ENCODE results near the gene TTLL9. TPM values are rescaled to one million over a fixed set of nuclear protein-coding genes. Genes with fewer than 3 reads are reported as not detected.

The TTLL9 gene
- total and polyA plus RNA-seq, 7 donors: 0.15 to 1.1 TPM; not detected in 5

DNA sequence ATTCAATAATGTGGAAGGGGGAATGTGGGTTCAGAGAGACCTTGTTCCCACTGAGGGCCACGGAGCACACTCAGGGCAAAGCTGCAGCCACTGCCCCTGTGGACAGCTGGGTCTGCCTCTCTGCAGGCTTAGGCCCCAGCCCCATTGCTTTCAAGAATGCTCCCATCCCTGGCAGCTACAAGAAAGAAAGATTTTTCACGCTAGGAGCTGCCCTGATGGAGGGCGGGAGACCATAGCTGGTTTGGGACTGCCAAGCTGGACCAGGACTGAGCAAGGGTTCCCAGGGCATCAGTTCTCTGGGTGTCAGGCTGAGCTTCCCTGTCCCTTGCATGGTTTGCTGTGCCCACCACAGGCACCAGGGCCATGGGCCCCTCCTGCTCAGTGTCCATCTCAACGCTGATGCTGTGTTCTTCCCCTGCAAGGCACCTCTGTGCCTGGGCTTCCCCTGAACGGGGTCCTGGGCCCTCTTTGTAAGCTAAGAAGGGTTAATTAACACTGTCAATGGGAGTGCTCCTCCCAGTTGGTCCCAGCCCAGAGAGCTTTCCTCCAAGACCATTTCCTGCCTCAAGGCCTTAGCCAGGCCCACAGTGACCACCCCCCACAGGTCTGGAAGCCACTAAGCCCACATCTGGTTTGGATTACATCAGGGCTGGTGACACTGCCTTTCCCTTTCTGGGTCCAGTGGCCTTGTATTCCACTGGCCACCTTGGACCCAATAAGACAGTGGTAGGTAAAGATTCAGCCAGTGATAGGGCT is 33.4 kb upstream of the TTLL9 start:
- Histone ChIP-seq H3K36me3 (no peaks in the 10 kb centered on the region), H3K27me3 (peaks cover 0 to 9% (median 0%) of the 10 kb centered on the region in 3 donors), H3K9me3 (no peaks in the 10 kb centered on the region), H3K27ac (no peak overlapping the region), H3K4me1 (peaks cover 0 to 17% (median 12%) of the 10 kb centered on the region in 4 donors), H3K4me3 (no peak overlapping the region)
- intact Hi-C loops (cut with DNase I): no loop called here
- WGBS, 2 donors: 78 to 79% methylated on average over 5 of the region's 5 CpGs
- TF ChIP-seq EP300 (IDR thresholded peaks at IDR 0.05): no peak
- peak; percentile 44 for DNase-seq

DNA sequence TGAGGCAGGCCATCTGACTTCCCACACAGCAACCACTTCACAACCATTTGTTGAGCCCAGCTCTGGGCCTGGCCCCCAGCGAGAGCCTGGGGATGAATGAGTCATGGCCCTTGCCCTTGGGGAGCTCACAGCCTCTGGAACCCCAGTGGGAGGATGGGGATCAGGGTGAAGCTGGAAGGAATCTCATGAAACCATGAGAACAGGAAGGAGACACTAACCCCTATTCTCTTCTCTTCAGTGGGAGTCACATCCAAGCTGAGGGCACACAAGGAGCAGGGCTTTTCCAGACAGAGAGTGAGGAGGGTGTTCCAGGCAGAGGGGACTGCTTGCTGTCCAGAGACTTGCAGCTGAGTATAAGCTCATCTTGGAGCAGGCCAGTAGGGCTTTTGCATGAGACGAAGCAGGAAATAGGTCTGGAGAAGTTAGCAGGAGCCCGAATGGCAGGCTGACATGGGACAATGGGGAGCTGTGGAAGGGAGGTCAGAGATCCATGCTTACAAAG is 32.5 kb upstream of the TTLL9 start:
- peak; percentile 52 for DNase-seq
- intact Hi-C loops (cut with DNase I): no loop called here
- Histone ChIP-seq H3K27me3 (peaks cover 0 to 4% (median 0%) of the 10 kb centered on the region in 3 donors), H3K9me3 (no peaks in the 10 kb centered on the region), H3K4me3 (no peak overlapping the region), H3K27ac (peak overlapping the region in 1 of 4 donors; percentile 20), H3K36me3 (no peaks in the 10 kb centered on the region), H3K4me1 (peaks cover 0 to 17% (median 12%) of the 10 kb centered on the region in 4 donors)
- 59 to 62% methylated on average over 3 of the region's 3 CpGs for WGBS, 2 donors
- TF ChIP-seq, protein P1, sequence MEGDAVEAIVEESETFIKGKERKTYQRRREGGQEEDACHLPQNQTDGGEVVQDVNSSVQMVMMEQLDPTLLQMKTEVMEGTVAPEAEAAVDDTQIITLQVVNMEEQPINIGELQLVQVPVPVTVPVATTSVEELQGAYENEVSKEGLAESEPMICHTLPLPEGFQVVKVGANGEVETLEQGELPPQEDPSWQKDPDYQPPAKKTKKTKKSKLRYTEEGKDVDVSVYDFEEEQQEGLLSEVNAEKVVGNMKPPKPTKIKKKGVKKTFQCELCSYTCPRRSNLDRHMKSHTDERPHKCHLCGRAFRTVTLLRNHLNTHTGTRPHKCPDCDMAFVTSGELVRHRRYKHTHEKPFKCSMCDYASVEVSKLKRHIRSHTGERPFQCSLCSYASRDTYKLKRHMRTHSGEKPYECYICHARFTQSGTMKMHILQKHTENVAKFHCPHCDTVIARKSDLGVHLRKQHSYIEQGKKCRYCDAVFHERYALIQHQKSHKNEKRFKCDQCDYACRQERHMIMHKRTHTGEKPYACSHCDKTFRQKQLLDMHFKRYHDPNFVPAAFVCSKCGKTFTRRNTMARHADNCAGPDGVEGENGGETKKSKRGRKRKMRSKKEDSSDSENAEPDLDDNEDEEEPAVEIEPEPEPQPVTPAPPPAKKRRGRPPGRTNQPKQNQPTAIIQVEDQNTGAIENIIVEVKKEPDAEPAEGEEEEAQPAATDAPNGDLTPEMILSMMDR (IDR thresholded peaks at IDR 0.05): no peak
- TF ChIP-seq POLR2A (IDR thresholded peaks at IDR 0.05) (no peak), POLR2AphosphoS5 (IDR thresholded peaks at IDR 0.05) (no peak), EP300 (IDR thresholded peaks at IDR 0.05) (no peak)

DNA sequence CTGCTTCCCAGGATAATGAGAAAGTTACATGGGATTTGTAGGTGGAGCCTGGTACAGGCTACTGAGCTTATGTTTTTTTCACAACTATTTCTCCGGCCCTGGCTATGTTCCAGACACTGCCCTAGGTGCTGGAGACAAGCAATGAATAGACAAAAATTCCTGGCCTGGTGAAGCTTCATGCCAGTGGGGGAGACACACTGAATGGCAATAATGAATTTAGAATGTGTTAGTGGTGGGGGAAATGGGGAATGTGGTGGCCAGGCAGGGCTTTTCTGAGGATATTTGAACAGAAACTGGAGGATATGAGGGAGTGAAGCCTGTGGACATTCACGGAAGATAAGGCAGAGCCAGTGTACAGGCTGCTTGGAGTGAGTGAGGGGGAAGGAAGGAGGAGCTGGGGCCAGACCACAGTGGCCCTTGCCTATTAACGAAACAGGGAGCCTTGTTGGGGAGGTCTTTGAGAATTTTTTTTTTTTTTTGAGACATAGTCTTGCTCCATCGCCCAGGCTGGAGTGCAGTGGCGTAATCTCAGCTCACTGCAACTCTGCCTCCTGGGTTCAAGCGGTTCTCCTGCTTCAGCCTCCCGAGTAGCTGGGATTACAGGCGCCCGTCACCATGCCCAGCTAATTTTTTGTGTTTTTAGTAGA is 31.7 kb upstream of the TTLL9 start:
- peak; percentile 34 for DNase-seq
- Histone ChIP-seq H3K27me3 (no peaks in the 10 kb centered on the region), H3K9me3 (no peaks in the 10 kb centered on the region), H3K4me3 (no peak overlapping the region), H3K36me3 (no peaks in the 10 kb centered on the region), H3K4me1 (peaks cover 0 to 17% (median 12%) of the 10 kb centered on the region in 4 donors), H3K27ac (no peak overlapping the region)
- no peak for TF ChIP-seq POLR2A (IDR thresholded peaks at IDR 0.05)
- TF ChIP-seq EP300 (IDR thresholded peaks at IDR 0.05): no peak
- TF ChIP-seq, protein P1 (IDR thresholded peaks at IDR 0.05): no peak
- no peak for TF ChIP-seq POLR2AphosphoS5 (IDR thresholded peaks at IDR 0.05)
- WGBS, 2 donors: 80 to 87% methylated on average over 9 of the region's 9 CpGs
- intact Hi-C loops (cut with DNase I): no loop called here

DNA sequence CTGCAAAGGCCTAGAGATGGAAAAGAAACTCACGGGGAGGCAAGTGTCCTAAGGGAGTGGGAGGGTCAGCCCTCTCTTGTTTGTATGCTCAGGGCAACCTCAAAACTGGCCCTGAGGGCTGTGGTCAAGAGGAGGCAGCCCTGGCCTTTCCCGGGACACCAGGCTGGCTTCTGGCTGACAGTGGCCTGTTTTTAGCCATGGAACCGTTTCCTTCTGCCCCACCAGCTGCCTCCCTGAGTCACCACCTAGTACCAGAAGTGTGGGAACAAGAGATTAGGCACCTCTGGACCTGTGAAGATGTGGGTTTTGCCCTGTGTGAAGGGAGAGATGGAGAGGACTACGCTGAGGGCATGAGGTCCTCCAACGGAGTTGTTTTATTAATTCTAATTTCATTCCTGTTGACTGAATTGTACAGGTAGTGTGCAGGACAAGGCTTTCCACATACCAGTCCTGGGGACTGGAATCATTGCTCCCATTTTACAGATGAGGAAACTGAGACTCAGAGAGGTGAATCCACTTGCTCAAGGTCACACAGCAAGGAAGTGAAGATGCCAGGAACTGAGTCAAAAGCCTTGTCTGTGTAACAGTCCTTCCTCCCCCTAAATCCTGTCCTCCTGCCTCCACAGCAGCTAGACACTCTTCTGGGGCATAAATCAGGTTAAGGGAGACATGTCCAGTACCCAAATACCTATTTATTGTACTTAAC is 30.5 kb upstream of the TTLL9 start:
- no peak overlapping the region for H3K27ac ChIP-seq
- H3K9me3 ChIP-seq: no peaks in the 10 kb centered on the region
- H3K4me1 ChIP-seq: peaks cover 0 to 17% (median 12%) of the 10 kb centered on the region in 4 donors
- H3K27me3 ChIP-seq: no peaks in the 10 kb centered on the region
- no peak overlapping the region for H3K4me3 ChIP-seq
- no peak for DNase-seq
- intact Hi-C loops (cut with DNase I): no loop called here
- WGBS, 2 donors: 69 to 79% methylated on average over 5 of the region's 5 CpGs
- TF ChIP-seq POLR2AphosphoS5 (IDR thresholded peaks at IDR 0.05) (no peak), POLR2A (IDR thresholded peaks at IDR 0.05) (no peak)
- H3K36me3 ChIP-seq: no peaks in the 10 kb centered on the region

DNA sequence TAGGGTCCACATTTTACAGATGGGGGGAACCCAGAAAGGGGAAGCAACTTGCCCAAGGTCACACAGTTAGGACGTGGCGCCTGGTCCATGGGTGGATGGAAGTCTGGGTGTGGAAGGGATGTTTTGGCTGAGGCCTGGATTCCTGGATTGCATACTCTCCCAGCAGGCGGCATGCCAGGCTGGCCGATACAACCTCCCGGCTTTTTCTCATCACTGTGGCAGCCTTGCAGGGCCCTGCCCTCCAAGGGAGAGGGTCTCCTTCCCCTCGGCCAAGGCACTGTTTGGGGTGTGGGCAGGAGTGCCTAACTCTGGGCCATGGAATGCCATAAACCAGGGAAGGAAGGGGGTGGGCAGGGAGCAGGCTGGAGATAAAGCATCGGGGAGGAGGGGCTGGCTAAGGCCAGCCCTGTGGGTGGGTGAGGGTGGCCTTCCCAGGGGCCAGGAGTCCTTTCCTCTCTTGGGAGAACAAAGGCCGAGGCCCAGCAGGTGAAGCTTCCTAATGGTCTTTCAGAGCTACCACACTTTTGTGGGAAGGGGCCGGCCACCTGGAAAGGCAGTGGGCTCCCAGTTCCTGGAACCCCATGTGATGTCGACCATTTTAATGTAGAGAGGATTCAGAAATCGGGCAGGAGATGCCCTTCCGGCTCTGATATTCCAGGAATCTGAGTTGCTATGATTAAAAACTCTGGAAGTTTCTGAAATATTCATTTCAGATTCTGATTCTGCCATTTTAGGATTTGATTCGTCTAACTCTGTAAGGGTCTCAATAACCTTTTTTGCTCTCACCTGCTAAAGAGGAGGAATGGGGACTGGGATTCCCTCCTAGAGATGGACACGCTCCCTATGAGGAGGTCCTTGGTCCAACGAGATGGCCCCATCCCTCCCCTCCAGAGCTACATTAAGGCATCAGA is 29.3 kb upstream of the TTLL9 start:
- Histone ChIP-seq H3K27me3 (no peaks in the 10 kb centered on the region), H3K4me1 (peaks cover 0 to 9% (median 7%) of the 10 kb centered on the region in 4 donors), H3K4me3 (no peak overlapping the region), H3K36me3 (no peaks in the 10 kb centered on the region), H3K27ac (peak overlapping the region in 1 of 4 donors; percentile 20), H3K9me3 (no peaks in the 10 kb centered on the region)
- intact Hi-C loops (cut with DNase I): no loop called here
- DNase-seq: peak; percentile 46
- no peak for TF ChIP-seq POLR2A (IDR thresholded peaks at IDR 0.05)
- TF ChIP-seq, protein P1 (IDR thresholded peaks at IDR 0.05): no peak
- TF ChIP-seq EP300 (IDR thresholded peaks at IDR 0.05): no peak
- no peak for TF ChIP-seq POLR2AphosphoS5 (IDR thresholded peaks at IDR 0.05)
- WGBS, 2 donors: 74 to 79% methylated on average over 15 of the region's 15 CpGs
